RWPE2 (cell line): ENCODE measurements around the gene PES1.

Source experiments
- ATAC-seq: fragments of 200-7000 bp; cut with Tn5 transposase; 3 replicates; pipeline ENCODE4 v1.9.1; 2021; ENCODE audit warnings: low read depth
- DNase-seq: peaks from one replicate; pipeline ENCODE4 v3.0.0-alpha.2; 2020; ENCODE audit warnings: low spot score
- H3K27ac ChIP-seq: fragments of 450-650 bp; 2 replicates; pipeline ENCODE4 v1.5.1; 2017; ENCODE audit warnings: mild to moderate bottlenecking; ENCODE audit not compliant: poor library complexity, severe bottlenecking
- H3K27me3 ChIP-seq: fragments of 250-450 bp; sonication (Bioruptor Pico); 2 replicates; pipeline ENCODE4 v1.5.1; 2021; ENCODE audit warnings: mild to moderate bottlenecking, moderate library complexity; ENCODE audit not compliant: insufficient read depth, poor library complexity, severe bottlenecking
- H3K36me3 ChIP-seq: fragments of 250-450 bp; sonication (Bioruptor Pico); 2 replicates; pipeline ENCODE4 v1.5.1; 2020; ENCODE audit warnings: low read depth, mild to moderate bottlenecking, moderate library complexity
- H3K4me1 ChIP-seq: fragments of 250-450 bp; sonication (Bioruptor Pico); 2 replicates; pipeline ENCODE4 v1.5.1; 2021; ENCODE audit warnings: mild to moderate bottlenecking, moderate library complexity; ENCODE audit not compliant: insufficient read depth, poor library complexity, severe bottlenecking
- H3K4me3 ChIP-seq: fragments of 250-450 bp; sonication (Bioruptor Pico); 2 replicates; pipeline ENCODE4 v1.5.1; 2021; ENCODE audit warnings: mild to moderate bottlenecking, moderate library complexity; ENCODE audit not compliant: severe bottlenecking
- H3K9me3 ChIP-seq: fragments of 250-450 bp; sonication (Bioruptor Pico); 2 replicates; pipeline ENCODE4 v1.5.1; 2021; ENCODE audit warnings: mild to moderate bottlenecking, moderate library complexity; ENCODE audit not compliant: severe bottlenecking
- CTCF ChIP-seq: fragments of 450-650 bp; IDR thresholded peaks from one replicate; pipeline ENCODE4 v1.5.1; 2017; ENCODE audit warnings: mild to moderate bottlenecking, moderate library complexity; ENCODE audit not compliant: poor library complexity, severe bottlenecking

Gene PES1

GRCh38 chr22:30591588-30592359, at the start of gene PES1:
PES1 (minus strand) TSS chr22:30591910; CDS start chr22:30591833, 77 bp downstream.
- Histone ChIP-seq H3K27ac (peak within 1 kb of the TSS; percentile 44), H3K4me1 (peaks cover 10% of the 10 kb centered on the region), H3K27me3 (no peaks in the 10 kb centered on the region), H3K36me3 (peaks cover 37% of the 10 kb centered on the region), H3K4me3 (peak within 1 kb of the TSS; percentile 53), H3K9me3 (no peaks in the 10 kb centered on the region)
- ATAC-seq (peak; percentile 99), DNase-seq (peak; percentile 95)
- TF ChIP-seq CTCF, result no peak

- no peak for DNase-seq
- no peak overlapping the region for H3K27ac ChIP-seq
- ATAC-seq, result no peak
- no peak for TF ChIP-seq CTCF
- H3K4me1 ChIP-seq, result no peaks in the 10 kb centered on the region
- H3K27me3 ChIP-seq, result no peaks in the 10 kb centered on the region
- no peaks in the 10 kb centered on the region for H3K9me3 ChIP-seq
- no peak overlapping the region for H3K4me3 ChIP-seq
- no peaks in the 10 kb centered on the region for H3K36me3 ChIP-seq
These were observed 49.2 kb upstream of the PES1 start for GRCh38 chr22:30640839-30641430.

GRCh38 chr22:30640361-30640760, 48.7 kb upstream of the PES1 start:
- H3K9me3 ChIP-seq, result no peaks in the 10 kb centered on the region
- no peak for TF ChIP-seq CTCF
- H3K36me3 ChIP-seq, result no peaks in the 10 kb centered on the region
- no peak overlapping the region for H3K27ac ChIP-seq
- H3K4me1 ChIP-seq, result no peaks in the 10 kb centered on the region
- H3K4me3 ChIP-seq, result no peak overlapping the region
- H3K27me3 ChIP-seq, result no peaks in the 10 kb centered on the region
- DNase-seq (no peak), ATAC-seq (no peak)

GRCh38 chr22:30637701-30638114, 46.0 kb upstream of the PES1 start:
- Histone ChIP-seq H3K4me3 (no peak overlapping the region), H3K4me1 (peaks cover 6% of the 10 kb centered on the region), H3K27ac (no peak overlapping the region), H3K27me3 (no peaks in the 10 kb centered on the region), H3K36me3 (no peaks in the 10 kb centered on the region), H3K9me3 (no peaks in the 10 kb centered on the region)
- no peak for ATAC-seq
- DNase-seq, result no peak
- TF ChIP-seq CTCF, result no peak
